LNCaP clone FGC (cell line): ENCODE measurements around the gene MYO9B.

Experiments
- DNase-seq: peaks from one replicate; pipeline ENCODE4 v3.0.0-alpha.2; 2011; ENCODE audit warnings: low read depth
- H3K4me3 ChIP-seq: 2 replicates; pipeline ENCODE4 v1.5.1; 2011; ENCODE audit warnings: mild to moderate bottlenecking, low read depth, low read length, control low read depth
- TF ChIP-seq, protein P1 (sequence below): IDR thresholded peaks from 2 replicates; pipeline ENCODE4 v1.5.1; 2012; ENCODE audit warnings: mild to moderate bottlenecking; ENCODE audit not compliant: control insufficient read depth, insufficient read depth; ENCODE audit errors: extremely low read depth

Gene MYO9B

DNA sequence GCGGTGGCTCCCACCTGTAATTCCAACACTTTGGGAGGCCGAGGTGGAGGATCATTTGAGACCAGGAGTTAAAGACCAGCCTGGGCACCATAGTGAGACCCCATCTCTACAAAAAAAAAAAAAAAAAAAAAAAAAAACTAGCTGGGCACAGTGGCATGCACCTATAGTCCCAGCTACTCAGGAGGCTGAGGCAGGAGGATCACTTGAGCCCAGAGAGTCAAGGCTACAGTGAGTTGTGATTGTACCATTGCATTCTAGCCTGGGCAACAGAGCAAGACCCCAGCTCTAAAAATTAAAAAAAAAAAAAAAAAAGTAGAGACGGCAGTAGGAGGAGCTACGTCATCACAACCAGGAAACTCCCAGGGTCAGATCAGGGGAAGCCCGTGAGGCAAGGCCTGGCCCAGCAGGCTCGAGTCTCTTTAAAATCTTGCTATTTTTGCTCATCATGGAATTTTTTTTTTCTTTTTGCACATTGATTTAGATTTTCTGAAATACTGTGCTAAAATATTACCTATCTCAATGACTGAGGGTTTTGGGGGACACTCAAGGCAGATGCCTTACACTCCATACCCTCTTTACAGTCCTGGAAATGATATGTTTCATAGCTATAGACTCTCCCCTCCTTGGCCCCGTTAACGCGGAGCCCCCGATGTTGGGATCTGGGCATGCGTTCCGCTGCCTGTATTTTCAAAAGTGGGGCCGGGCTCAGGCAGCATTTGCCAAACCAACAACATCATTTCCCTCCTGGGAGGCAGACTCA, 95.1 kb downstream of the MYO9B start:
- H3K4me3 ChIP-seq, result no peak overlapping the region
- no peak for DNase-seq

DNA sequence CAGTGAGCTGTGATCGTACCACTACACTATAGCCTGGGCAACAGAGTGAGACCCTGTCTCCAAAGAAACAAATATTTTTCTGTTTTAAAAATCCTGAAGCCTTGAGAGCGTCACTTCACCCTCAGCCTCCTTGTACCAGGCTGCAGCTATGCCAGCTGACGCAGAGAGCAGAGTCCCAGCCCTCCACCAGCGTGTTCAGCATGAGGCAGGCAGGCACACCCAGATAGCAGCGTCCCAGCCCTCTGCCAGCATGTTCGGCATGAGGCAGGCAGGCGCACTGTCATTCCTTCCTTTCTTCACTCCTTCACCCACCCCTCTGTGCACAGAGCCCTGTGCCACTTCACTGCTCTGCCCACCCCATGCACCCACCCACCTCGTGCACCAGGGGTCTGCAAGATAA, 96.3 kb downstream of the MYO9B start:
- TF ChIP-seq, protein P1, sequence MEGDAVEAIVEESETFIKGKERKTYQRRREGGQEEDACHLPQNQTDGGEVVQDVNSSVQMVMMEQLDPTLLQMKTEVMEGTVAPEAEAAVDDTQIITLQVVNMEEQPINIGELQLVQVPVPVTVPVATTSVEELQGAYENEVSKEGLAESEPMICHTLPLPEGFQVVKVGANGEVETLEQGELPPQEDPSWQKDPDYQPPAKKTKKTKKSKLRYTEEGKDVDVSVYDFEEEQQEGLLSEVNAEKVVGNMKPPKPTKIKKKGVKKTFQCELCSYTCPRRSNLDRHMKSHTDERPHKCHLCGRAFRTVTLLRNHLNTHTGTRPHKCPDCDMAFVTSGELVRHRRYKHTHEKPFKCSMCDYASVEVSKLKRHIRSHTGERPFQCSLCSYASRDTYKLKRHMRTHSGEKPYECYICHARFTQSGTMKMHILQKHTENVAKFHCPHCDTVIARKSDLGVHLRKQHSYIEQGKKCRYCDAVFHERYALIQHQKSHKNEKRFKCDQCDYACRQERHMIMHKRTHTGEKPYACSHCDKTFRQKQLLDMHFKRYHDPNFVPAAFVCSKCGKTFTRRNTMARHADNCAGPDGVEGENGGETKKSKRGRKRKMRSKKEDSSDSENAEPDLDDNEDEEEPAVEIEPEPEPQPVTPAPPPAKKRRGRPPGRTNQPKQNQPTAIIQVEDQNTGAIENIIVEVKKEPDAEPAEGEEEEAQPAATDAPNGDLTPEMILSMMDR, result no peak
- H3K4me3 ChIP-seq, result no peak overlapping the region
- no peak for DNase-seq

More for the DNA sequence above, 95.1 kb downstream of the MYO9B start:
- TF ChIP-seq, protein P1, result no peak

DNA sequence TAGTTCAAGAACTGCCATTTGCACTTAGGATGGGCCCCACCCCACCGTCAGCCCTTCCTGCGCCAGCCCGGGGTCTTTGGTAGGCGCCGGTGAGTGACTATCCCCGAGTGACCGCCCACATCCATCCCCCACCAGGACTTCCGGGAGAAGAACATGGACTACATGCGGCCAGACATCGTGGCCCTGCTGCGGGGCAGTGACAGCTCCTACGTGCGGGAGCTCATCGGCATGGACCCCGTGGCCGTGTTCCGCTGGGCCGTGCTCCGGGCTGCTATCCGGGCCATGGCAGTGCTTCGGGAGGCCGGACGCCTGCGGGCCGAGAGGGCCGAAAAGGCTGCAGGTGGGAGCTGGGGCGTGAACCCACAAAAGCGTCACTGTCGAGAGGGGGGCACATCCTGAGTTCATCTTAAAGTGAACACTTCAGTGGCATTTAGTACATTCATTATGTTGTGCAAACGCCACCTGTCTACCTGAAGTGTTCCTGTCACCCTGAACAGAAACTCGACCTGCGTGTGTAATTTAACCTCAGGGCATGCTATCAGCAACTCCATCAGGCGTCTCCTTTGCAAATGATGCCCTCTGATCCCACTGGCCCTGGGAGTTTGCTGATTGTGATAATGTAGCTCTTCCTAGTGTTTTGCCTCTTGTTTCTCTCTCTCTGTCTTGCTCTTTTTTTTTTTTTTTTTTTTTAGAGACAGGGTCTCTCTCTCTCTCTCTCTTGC, 97.2 kb downstream of the MYO9B start:
- TF ChIP-seq, protein P1, result no peak

DNA sequence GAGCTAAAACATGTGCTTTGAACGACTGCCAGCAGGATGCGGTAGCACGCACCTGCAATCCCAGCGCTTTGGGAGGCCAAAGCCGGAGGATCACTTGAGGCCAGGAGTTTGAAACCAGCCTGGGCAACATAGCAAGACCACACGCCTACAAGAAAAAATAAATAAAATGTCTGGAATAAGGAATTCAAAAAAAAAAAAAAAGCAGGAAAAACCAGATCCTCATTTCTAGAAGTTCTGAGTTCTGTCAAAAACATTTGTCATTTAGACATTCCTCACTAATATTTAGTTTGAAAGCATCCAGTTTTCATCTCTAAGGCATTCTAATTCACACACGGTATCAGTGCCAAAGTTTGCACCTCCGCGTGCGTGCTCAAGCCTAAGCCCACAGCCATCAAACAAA, 102.7 kb downstream of the MYO9B start:
- DNase-seq, result no peak
- TF ChIP-seq, protein P1, result no peak
- H3K4me3 ChIP-seq, result no peak overlapping the region

More for the DNA sequence above, 97.2 kb downstream of the MYO9B start:
- no peak for DNase-seq
- no peak overlapping the region for H3K4me3 ChIP-seq

DNA sequence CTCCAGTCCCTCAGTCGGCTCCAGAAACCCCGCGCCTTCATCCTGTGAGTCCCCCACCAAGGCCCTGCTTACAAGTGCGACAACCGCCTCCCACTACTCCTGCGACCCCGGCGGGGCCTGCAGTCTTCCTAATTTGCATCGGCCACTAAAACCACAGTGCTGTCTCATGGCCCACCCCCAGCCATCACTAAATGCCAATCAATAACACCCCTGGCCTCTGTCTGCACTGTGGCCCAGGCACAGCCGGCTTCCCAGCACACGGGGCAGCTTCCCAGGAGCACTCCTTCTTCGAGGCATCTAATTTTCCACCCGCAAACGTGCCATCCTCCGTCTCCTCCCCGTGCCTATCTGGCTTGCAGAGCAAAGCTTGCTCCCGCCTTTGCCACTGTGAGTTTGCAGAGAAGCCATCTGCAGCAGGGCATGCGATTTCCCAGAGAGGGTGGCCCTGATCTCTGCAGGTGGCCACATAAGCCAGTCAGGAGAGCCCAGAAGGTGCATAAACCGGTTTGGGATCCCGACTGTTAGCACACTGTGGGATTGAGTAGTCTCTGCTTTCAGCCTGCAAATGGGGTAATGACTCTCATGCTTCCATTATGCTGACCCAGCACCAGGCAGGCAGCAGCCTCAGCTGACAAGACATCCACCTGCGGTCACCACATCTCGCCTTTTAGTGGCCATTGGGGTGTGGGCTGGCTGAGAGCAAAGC, 105.6 kb downstream of the MYO9B start:
- H3K4me3 ChIP-seq, result no peak overlapping the region
- DNase-seq, result no peak
- TF ChIP-seq, protein P1, result no peak

DNA sequence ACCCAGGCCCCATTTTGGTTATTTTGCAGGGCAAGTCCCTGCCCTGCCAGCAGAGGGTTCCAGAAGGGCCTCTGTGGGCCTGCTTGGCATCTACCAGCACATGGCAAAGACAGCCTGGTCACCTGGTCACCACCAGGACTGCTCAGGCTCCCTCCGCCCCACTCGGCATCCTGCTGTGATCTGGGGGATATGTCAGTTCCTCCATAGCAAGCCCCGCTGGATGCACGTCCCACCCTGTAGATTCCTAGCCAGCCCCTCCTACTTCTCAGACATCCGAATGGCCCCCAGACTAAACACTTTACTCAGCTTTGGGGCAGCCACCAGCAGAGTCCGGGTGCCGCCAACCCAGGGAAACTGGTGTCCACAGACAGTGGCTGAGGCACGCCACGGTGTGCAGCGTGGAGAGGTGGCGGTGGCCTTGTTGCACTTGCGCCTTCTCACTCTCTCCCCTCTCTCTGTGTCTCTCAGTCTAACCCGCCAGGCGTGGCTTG, 107.7 kb downstream of the MYO9B start:
- no peak overlapping the region for H3K4me3 ChIP-seq
- no peak for DNase-seq
- TF ChIP-seq, protein P1, result no peak
